OCI-LY7 (cell line): ENCODE results near the gene ZNF609. TPM values are rescaled to one million over a fixed set of nuclear protein-coding genes. Genes with fewer than 3 reads are reported as not detected.
A peak's percentile ranks its signal among the peaks of the same experiment; 100 is the strongest.

Source experiments
- BruUV-seq: library from RNA; stranded (reverse); fragments of 400-500 nt; replicated peaks from 2 replicates; lab custom pipeline; 2021; lab: Mats Ljungman, UMichigan
- CTCF ChIA-PET: fragments of 300-600 bp; sonication (Branson Sonifier 250); formaldehyde crosslinking; loops from one replicate; lab custom pipeline; 2022; ENCODE audit warnings: antibody characterized with exemption; ENCODE audit not compliant: unreplicated experiment; lab: Charles Lee
- POLR2A ChIA-PET: fragments of 300-600 bp; sonication (Branson Sonifier 250); formaldehyde crosslinking; loops from one replicate; lab custom pipeline; 2022; ENCODE audit warnings: antibody characterized with exemption; lab: Charles Lee
- DNase-seq: peaks from one replicate; pipeline ENCODE4 v3.0.0-alpha.2; 2015; ENCODE audit warnings: low spot score
- H2AFZ ChIP-seq: fragments of 200-600 bp; sonication (generic), shearing (Covaris generic); 2 replicates; pipeline ENCODE4 v1.6.1; 2014; ENCODE audit warnings: mild to moderate bottlenecking, antibody characterized with exemption, low read length, moderate library complexity
- H3K27ac ChIP-seq: fragments of 200-600 bp; sonication (generic); 2 replicates; pipeline ENCODE4 v1.5.1; 2014; ENCODE audit warnings: mixed run types, low read depth, mild to moderate bottlenecking, moderate library complexity, low read length, inconsistent platforms; ENCODE audit not compliant: poor library complexity, severe bottlenecking
- H3K36me3 ChIP-seq: fragments of 200-600 bp; sonication (generic); 2 replicates; pipeline ENCODE4 v1.6.1; 2014; ENCODE audit warnings: mild to moderate bottlenecking, antibody characterized with exemption, low read length, moderate library complexity, mixed read lengths; ENCODE audit not compliant: insufficient read depth
- H3K4me1 ChIP-seq: fragments of 200-600 bp; sonication (generic); 2 replicates; pipeline ENCODE4 v1.5.1; 2014; ENCODE audit warnings: mild to moderate bottlenecking, low read length; ENCODE audit not compliant: insufficient read depth, poor library complexity, severe bottlenecking
- H3K4me2 ChIP-seq: fragments of 200-600 bp; sonication (generic); 2 replicates; pipeline ENCODE4 v1.6.1; 2014; ENCODE audit warnings: mild to moderate bottlenecking, low read length
- H3K4me3 ChIP-seq: fragments of 200-600 bp; sonication (generic); 2 replicates; pipeline ENCODE4 v1.5.1; 2014; ENCODE audit warnings: mild to moderate bottlenecking, low read depth, low read length; ENCODE audit not compliant: poor library complexity, severe bottlenecking
- H3K79me2 ChIP-seq: fragments of 200-600 bp; sonication (generic); 2 replicates; pipeline ENCODE4 v1.6.1; 2016; ENCODE audit warnings: low read depth, mild to moderate bottlenecking, low read length, moderate library complexity, mixed read lengths; ENCODE audit not compliant: insufficient read depth
- H3K9me2 ChIP-seq: fragments of 200-600 bp; sonication (generic); 2 replicates; pipeline ENCODE4 v1.6.1; 2016; ENCODE audit warnings: mild to moderate bottlenecking, low read length, mixed read lengths; ENCODE audit not compliant: insufficient read depth
- H3K9me3 ChIP-seq: fragments of 200-600 bp; sonication (generic); 2 replicates; pipeline ENCODE4 v1.6.1; 2014; ENCODE audit warnings: mild to moderate bottlenecking, mixed run types, low read length, mixed read lengths
- H4K20me1 ChIP-seq: fragments of 200-600 bp; sonication (generic); 2 replicates; pipeline ENCODE4 v1.6.1; 2014; ENCODE audit warnings: mild to moderate bottlenecking, antibody characterized with exemption, low read length, moderate library complexity, mixed read lengths; ENCODE audit not compliant: insufficient read depth
- CTCF ChIP-seq: fragments of 200-600 bp; sonication (generic); conservative IDR thresholded peaks from 2 replicates; pipeline ENCODE4 v1.5.1; 2014; ENCODE audit warnings: mild to moderate bottlenecking, antibody characterized with exemption, low read length, moderate library complexity, mixed read lengths
- EZH2phosphoT487 ChIP-seq: fragments of 200-600 bp; sonication (generic); IDR thresholded peaks from 2 replicates; pipeline ENCODE4 v1.6.1; 2018; ENCODE audit warnings: low read depth, borderline replicate concordance, mild to moderate bottlenecking, mixed run types, antibody characterized with exemption, low read length, moderate library complexity, mixed read lengths
- intact Hi-C: fragments of 100-400 bp; cut with micrococcal nuclease; formaldehyde crosslinking; loops from one replicate; pipeline ENCODE4 v1.10.0; 2022; ENCODE audit not compliant: unreplicated experiment
- total RNA-seq, 2 experiments: library from RNA; depleted of rRNA in 1 of 2; stranded (reverse); fragments of >200 nt in 1 of 2; shearing (Covaris generic) in 1 of 2; gene quantifications; 2 replicates each; pipeline ENCODE4 v1.2.3, GENCODE V29; 2014 to 2022

Gene ZNF609
- total RNA-seq, 2 experiments from 2014 or later, result 17.2 to 35.1 TPM

DNA sequence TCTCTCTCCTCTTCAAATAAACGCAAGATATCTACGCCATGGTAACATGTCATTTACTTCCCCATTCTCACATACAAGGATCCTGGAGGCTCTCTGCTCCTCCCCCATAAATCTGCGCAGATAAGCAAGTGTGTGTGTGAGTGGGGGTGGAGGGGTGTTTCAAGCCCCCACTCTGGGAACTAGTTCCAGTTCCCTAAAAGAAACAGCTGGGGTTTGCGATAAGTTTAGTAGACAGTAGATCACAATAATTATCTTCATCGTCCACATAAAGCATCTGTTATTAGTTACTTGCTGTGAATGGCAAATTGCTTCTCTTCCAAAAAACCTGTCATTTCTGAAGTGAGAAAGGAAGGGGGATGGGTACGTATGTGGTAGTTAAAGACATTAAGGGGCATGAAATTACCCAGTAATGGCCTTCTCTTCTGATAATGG lies 235.2 kb downstream of the ZNF609 start:
- BruUV-seq, result no TSS peak
- Histone ChIP-seq H3K4me2 (peak overlapping the region; percentile 31), H3K79me2 (peaks cover 20% of the 10 kb centered on the region; the same call in 1 of the 2 replicates), H4K20me1 (peaks cover 20% of the 10 kb centered on the region; the same call in 1 of the 2 replicates), H3K27ac (peak overlapping the region; percentile 17), H3K36me3 (peaks cover 40% of the 10 kb centered on the region), H3K9me2 (no peaks in the 10 kb centered on the region), H3K4me1 (peaks cover 33% of the 10 kb centered on the region), H3K9me3 (no peaks in the 10 kb centered on the region), H2AFZ (no peak overlapping the region), H3K4me3 (no peak overlapping the region)
- intact Hi-C loops, result no loop called here
- CTCF ChIA-PET, result interaction anchor here (0.6 to 0.8 kb wide), 2 partner anchors 33 to 218 kb away, joined by 4 read pairs; no protein-coding TSS in a partner anchor
- no peak for TF ChIP-seq EZH2phosphoT487
- TF ChIP-seq CTCF, result no peak
- peak; percentile 47 for DNase-seq
- POLR2A ChIA-PET, result interaction anchor here (0.8 to 1.8 kb wide), 4 partner anchors 9 to 32 kb away, joined by 3 to 7 read pairs (median 6); no protein-coding TSS in a partner anchor

- TF ChIP-seq EZH2phosphoT487 (no peak), CTCF (no peak)
- H3K4me1 ChIP-seq, result peaks cover 42% of the 10 kb centered on the region
- intact Hi-C loops, result no loop called here
- H3K27ac ChIP-seq, result no peak overlapping the region
- peaks cover 33% of the 10 kb centered on the region for H3K36me3 ChIP-seq
- H2AFZ ChIP-seq, result no peak overlapping the region
- H4K20me1 ChIP-seq, result peaks cover 20% of the 10 kb centered on the region; the same call in 1 of the 2 replicates
- no TSS peak for BruUV-seq
- H3K79me2 ChIP-seq, result peaks cover 29% of the 10 kb centered on the region; the same call in 1 of the 2 replicates
- no peaks in the 10 kb centered on the region for H3K9me3 ChIP-seq
- ChIA-PET CTCF (interaction anchor here (0.6 kb wide), 1 partner anchor 217 kb away, joined by 4 read pairs; no protein-coding TSS in a partner anchor), POLR2A (interaction anchor here (1.3 kb wide), 1 partner anchor 24 kb away, joined by 5 read pairs; no protein-coding TSS in a partner anchor)
- DNase-seq, result no peak
- H3K9me2 ChIP-seq, result no peaks in the 10 kb centered on the region
- no peak overlapping the region for H3K4me2 ChIP-seq
- H3K4me3 ChIP-seq, result no peak overlapping the region
These were observed 236.1 kb downstream of the ZNF609 start for GRCh38 chr15:64696481-64696880.

DNA sequence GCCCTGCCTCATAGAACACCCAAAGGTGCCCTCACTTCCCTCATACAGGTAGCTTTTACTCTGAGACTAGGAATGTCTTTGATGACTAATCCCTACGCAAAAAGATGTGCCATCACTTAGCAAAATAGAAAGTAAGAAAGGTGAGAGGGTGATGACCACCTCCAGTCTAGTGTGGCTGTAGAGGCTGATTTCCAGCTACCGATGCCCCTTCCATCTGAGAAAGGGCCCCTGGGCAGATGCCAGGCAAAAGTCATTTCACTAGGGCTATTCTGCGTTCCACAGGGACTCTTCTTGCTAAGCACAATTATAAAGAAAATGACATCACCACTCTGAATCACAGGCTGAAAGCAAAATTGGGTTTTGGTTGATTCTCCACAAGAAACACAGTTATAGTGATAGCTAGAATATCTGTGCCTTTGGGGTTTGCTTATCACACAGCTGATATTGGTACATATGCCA lies 237.6 kb downstream of the ZNF609 start:
- Histone ChIP-seq H3K4me1 (peaks cover 51% of the 10 kb centered on the region), H3K36me3 (peaks cover 29% of the 10 kb centered on the region), H3K9me2 (no peaks in the 10 kb centered on the region), H3K27ac (no peak overlapping the region), H3K79me2 (peaks cover 42% of the 10 kb centered on the region; the same call in 1 of the 2 replicates), H3K4me3 (no peak overlapping the region), H2AFZ (no peak overlapping the region), H3K4me2 (no peak overlapping the region), H4K20me1 (peaks cover 20% of the 10 kb centered on the region; the same call in 1 of the 2 replicates), H3K9me3 (no peaks in the 10 kb centered on the region)
- BruUV-seq, result no TSS peak
- ChIA-PET POLR2A (interaction anchor here (0.6 to 1.1 kb wide), 3 partner anchors 23 to 558 kb away, joined by 3 read pairs; no protein-coding TSS in a partner anchor), CTCF (no interaction called here)
- no peak for DNase-seq
- TF ChIP-seq CTCF (no peak), EZH2phosphoT487 (no peak)
- intact Hi-C loops, result no loop called here
